Vagina (tissue), 2 donors: ENCODE results near the gene TMEM169.

ENCODE experiments used
- CTCF ChIP-seq, 3 experiments: fragments of 450-650 bp in 2 of 3; fragments of 200-600 bp in 1 of 3; sonication (generic) in 1 of 3; IDR thresholded peaks; one replicate each; pipeline ENCODE4 v1.5.1; 2017 to 2019; ENCODE audit warnings: antibody characterized with exemption in 3 of 3, mild to moderate bottlenecking in 2 of 3, moderate library complexity in 2 of 3
- POLR2AphosphoS5 ChIP-seq, 2 donors: sonication (generic); formaldehyde crosslinking; IDR thresholded peaks; one replicate each; pipeline ENCODE4 v1.9.0; 2017; ENCODE audit warnings: antibody characterized with exemption in 2 of 2, mild to moderate bottlenecking in 2 of 2, low read depth in 1 of 2; ENCODE audit not compliant: insufficient read depth in 1 of 2

GRCh38 chr2:216056739-216057138 lies 25.0 kb upstream of the TMEM169 start:
- TF ChIP-seq POLR2AphosphoS5 (IDR thresholded peaks at IDR 0.05; ENCODE audit: insufficient read depth in 1 of 2, low read depth in 1 of 2) (no peak), CTCF (IDR thresholded peaks at IDR 0.05) (no peak)
